Measurements from ENCODE around the gene RICTOR. TPM values are rescaled to one million over a fixed set of nuclear protein-coding genes. Genes with fewer than 3 reads are reported as not detected.

Gene RICTOR
- total RNA-seq, 1 donor from 2014 or later, result 42.2 TPM

GRCh38 chr5:39005566-39006232 lies 68.5 kb downstream of the RICTOR start:
- peaks cover 5% of the 10 kb centered on the region for H3K9me3 Mint-ChIP-seq (ENCODE audit: low read depth)
- no peak overlapping the region for H3K4me3 Mint-ChIP-seq (ENCODE audit: low read depth)
- H3K36me3 Mint-ChIP-seq (ENCODE audit: insufficient read depth), result peaks cover 20% of the 10 kb centered on the region
- DNase-seq (ENCODE audit: low spot score, unreplicated experiment), result no peak
- H3K4me1 Mint-ChIP-seq (ENCODE audit: low read depth), result no peaks in the 10 kb centered on the region
- no peaks in the 10 kb centered on the region for H3K27me3 Mint-ChIP-seq
- peak; percentile 29 for TF ChIP-seq CTCF (IDR thresholded peaks at IDR 0.05; ENCODE audit: unreplicated experiment)
- peak overlapping the region; percentile 16 for H3K27ac Mint-ChIP-seq

- Mint-ChIP-seq H3K27me3 (no peaks in the 10 kb centered on the region), H3K36me3 (ENCODE audit: insufficient read depth) (peaks cover 28% of the 10 kb centered on the region), H3K9me3 (ENCODE audit: low read depth) (peaks cover 7% of the 10 kb centered on the region), H3K4me1 (ENCODE audit: low read depth) (peaks cover 4% of the 10 kb centered on the region), H3K27ac (no peak overlapping the region), H3K4me3 (ENCODE audit: low read depth) (no peak overlapping the region)
- TF ChIP-seq CTCF (IDR thresholded peaks at IDR 0.05; ENCODE audit: unreplicated experiment), result no peak
- DNase-seq (ENCODE audit: low spot score, unreplicated experiment), result no peak
Observed at GRCh38 chr5:39001683-39002082, 72.5 kb downstream of the RICTOR start.

- no peak for DNase-seq (ENCODE audit: low spot score, unreplicated experiment)
- peaks cover 24% of the 10 kb centered on the region for H3K36me3 Mint-ChIP-seq (ENCODE audit: insufficient read depth)
- no peak overlapping the region for H3K4me3 Mint-ChIP-seq (ENCODE audit: low read depth)
- no peaks in the 10 kb centered on the region for H3K27me3 Mint-ChIP-seq
- no peak overlapping the region for H3K27ac Mint-ChIP-seq
- TF ChIP-seq CTCF (IDR thresholded peaks at IDR 0.05; ENCODE audit: unreplicated experiment), result no peak
- H3K9me3 Mint-ChIP-seq (ENCODE audit: low read depth), result peaks cover 7% of the 10 kb centered on the region
- peaks cover 4% of the 10 kb centered on the region for H3K4me1 Mint-ChIP-seq (ENCODE audit: low read depth)
Observed at GRCh38 chr5:38999037-38999436, 75.2 kb downstream of the RICTOR start.

- Mint-ChIP-seq H3K27me3 (no peaks in the 10 kb centered on the region), H3K27ac (peak overlapping the region; percentile 65), H3K9me3 (ENCODE audit: low read depth) (peaks cover 7% of the 10 kb centered on the region), H3K4me1 (ENCODE audit: low read depth) (peaks cover 4% of the 10 kb centered on the region), H3K4me3 (ENCODE audit: low read depth) (no peak overlapping the region), H3K36me3 (ENCODE audit: insufficient read depth) (peaks cover 24% of the 10 kb centered on the region)
- no peak for DNase-seq (ENCODE audit: low spot score, unreplicated experiment)
- TF ChIP-seq CTCF (IDR thresholded peaks at IDR 0.05; ENCODE audit: unreplicated experiment), result no peak
Observed at GRCh38 chr5:38997591-38997990, 76.6 kb downstream of the RICTOR start.

GRCh38 chr5:38996123-38996522 lies 78.1 kb downstream of the RICTOR start:
- no peak overlapping the region for H3K27ac Mint-ChIP-seq

More at GRCh38 chr5:38996123-38996522, 78.1 kb downstream of the RICTOR start:
- DNase-seq (ENCODE audit: low spot score, unreplicated experiment), result no peak
- no peak for TF ChIP-seq CTCF (IDR thresholded peaks at IDR 0.05; ENCODE audit: unreplicated experiment)
- H3K4me1 Mint-ChIP-seq (ENCODE audit: low read depth), result peaks cover 4% of the 10 kb centered on the region
- H3K27me3 Mint-ChIP-seq, result no peaks in the 10 kb centered on the region
- H3K36me3 Mint-ChIP-seq (ENCODE audit: insufficient read depth), result peaks cover 18% of the 10 kb centered on the region
- peaks cover 7% of the 10 kb centered on the region for H3K9me3 Mint-ChIP-seq (ENCODE audit: low read depth)
- H3K4me3 Mint-ChIP-seq (ENCODE audit: low read depth), result no peak overlapping the region

Data from progenitor cell of endocrine pancreas (in vitro differentiated cells).